ENCODE results near the gene CYBA.

GRCh38 chr16:88595101-88595500 lies 55.8 kb downstream of the CYBA start:
- TF ChIP-seq CTCF (IDR thresholded peaks at IDR 0.05; ENCODE audit: poor library complexity, severe bottlenecking) (no peak), REST (IDR thresholded peaks at IDR 0.05; ENCODE audit: borderline replicate concordance) (no peak), POLR2AphosphoS5 (IDR thresholded peaks at IDR 0.05) (no peak), TAF1 (IDR thresholded peaks at IDR 0.05; ENCODE audit: low read depth) (no peak), EZH2 (IDR thresholded peaks at IDR 0.05; ENCODE audit: borderline replicate concordance, insufficient read depth, low read length, poor library complexity, severe bottlenecking) (no peak), MXI1 (conservative IDR thresholded peaks at IDR 0.05; ENCODE audit: poor library complexity, severe bottlenecking) (no peak), SMC3 (conservative IDR thresholded peaks at IDR 0.05; ENCODE audit: poor library complexity) (no peak), RAD21 (conservative IDR thresholded peaks at IDR 0.05) (no peak)
